Right renal pelvis (tissue), 4 donors: ENCODE measurements around the gene PFKL. TPM values are rescaled to one million over a fixed set of nuclear protein-coding genes. Genes with fewer than 3 reads are reported as not detected.

Experiments used
- DNase-seq, 4 donors: peaks; one replicate each; pipeline ENCODE4 v3.0.0-alpha.2; 2013; ENCODE audit warnings: low read depth in 4 of 4, low spot score in 3 of 4, missing footprints in 1 of 4
- polyA plus RNA-seq, 4 donors: library from polyadenylated mRNA; unstranded; fragments of 120-200 nt; gene quantifications; one replicate each; pipeline ENCODE4 v1.2.1, GENCODE V29; 2013; ENCODE audit not compliant: insufficient read length in 4 of 4

Gene PFKL
- polyA plus RNA-seq, 4 donors: 119 to 187 (median 126) TPM

- DNase-seq: no peak
These were observed 11.0 kb downstream of the PFKL start for GRCh38 chr21:44310628-44311507.

- DNase-seq: no peak
These were observed 12.2 kb downstream of the PFKL start for GRCh38 chr21:44312089-44312488.

GRCh38 chr21:44312716-44313115, 12.9 kb downstream of the PFKL start:
- DNase-seq: no peak

- DNase-seq: no peak
These were observed 13.6 kb downstream of the PFKL start for GRCh38 chr21:44313451-44313850.

- no peak for DNase-seq
These were observed 14.3 kb downstream of the PFKL start for GRCh38 chr21:44314128-44314527.

- DNase-seq: no peak
These were observed 14.7 kb downstream of the PFKL start for GRCh38 chr21:44314561-44314960.

- no peak for DNase-seq
These were observed 15.9 kb downstream of the PFKL start for GRCh38 chr21:44315691-44316203.

- DNase-seq: no peak
These were observed 16.5 kb downstream of the PFKL start for GRCh38 chr21:44316277-44316900.

- DNase-seq: no peak
These were observed 17.5 kb downstream of the PFKL start for GRCh38 chr21:44317241-44317782.

- DNase-seq: no peak
These were observed 18.0 kb downstream of the PFKL start for GRCh38 chr21:44317871-44318270.

- DNase-seq: no peak
These were observed 18.8 kb downstream of the PFKL start for GRCh38 chr21:44318489-44319285.

GRCh38 chr21:44319407-44320065, 19.7 kb downstream of the PFKL start:
- DNase-seq: no peak

GRCh38 chr21:44320847-44321246, 21.0 kb downstream of the PFKL start:
- DNase-seq: no peak

- no peak for DNase-seq
These were observed 22.1 kb downstream of the PFKL start for GRCh38 chr21:44321846-44322450.

- DNase-seq: no peak
These were observed 22.9 kb downstream of the PFKL start for GRCh38 chr21:44322621-44323325.

GRCh38 chr21:44323591-44323990, 23.7 kb downstream of the PFKL start:
- no peak for DNase-seq

GRCh38 chr21:44324106-44324853, 24.4 kb downstream of the PFKL start:
- DNase-seq: no peak

- DNase-seq: no peak
These were observed 24.9 kb downstream of the PFKL start for GRCh38 chr21:44324854-44325107.
